ENCODE results near the gene PPM1J. TPM values are rescaled to one million over a fixed set of nuclear protein-coding genes. Genes with fewer than 3 reads are reported as not detected.
A peak's percentile ranks its signal among the peaks of the same experiment; 100 is the strongest.
"Not testable (repeated sequence)": the region's sequence is repeated elsewhere in the genome, so short reads cannot be mapped to it uniquely, and the experiment has no call there.

Gene PPM1J
- total RNA-seq, 6 experiments from 2014 or later, result 1.1 to 1.7 (median 1.4) TPM

DNA sequence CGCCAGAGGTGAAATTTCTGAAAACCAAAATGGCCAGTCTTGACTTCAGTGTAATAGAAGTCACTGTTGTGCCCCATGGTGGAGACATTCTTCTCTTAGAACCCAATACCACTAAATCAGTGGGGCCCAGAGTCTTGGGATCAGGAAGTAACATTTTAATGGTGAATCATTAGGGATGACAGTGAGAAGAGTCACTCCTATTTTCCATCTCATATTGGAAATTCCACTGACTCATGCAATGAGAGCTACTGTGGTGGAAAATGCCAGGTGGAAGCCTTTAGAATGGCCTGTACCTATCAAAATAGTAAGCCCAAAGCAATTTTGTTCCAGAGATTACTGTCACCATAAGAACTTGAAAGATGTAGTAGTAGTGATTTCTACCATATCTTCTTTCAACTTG is 20.6 kb upstream of the PPM1J start:
- TF ChIP-seq, protein P1, sequence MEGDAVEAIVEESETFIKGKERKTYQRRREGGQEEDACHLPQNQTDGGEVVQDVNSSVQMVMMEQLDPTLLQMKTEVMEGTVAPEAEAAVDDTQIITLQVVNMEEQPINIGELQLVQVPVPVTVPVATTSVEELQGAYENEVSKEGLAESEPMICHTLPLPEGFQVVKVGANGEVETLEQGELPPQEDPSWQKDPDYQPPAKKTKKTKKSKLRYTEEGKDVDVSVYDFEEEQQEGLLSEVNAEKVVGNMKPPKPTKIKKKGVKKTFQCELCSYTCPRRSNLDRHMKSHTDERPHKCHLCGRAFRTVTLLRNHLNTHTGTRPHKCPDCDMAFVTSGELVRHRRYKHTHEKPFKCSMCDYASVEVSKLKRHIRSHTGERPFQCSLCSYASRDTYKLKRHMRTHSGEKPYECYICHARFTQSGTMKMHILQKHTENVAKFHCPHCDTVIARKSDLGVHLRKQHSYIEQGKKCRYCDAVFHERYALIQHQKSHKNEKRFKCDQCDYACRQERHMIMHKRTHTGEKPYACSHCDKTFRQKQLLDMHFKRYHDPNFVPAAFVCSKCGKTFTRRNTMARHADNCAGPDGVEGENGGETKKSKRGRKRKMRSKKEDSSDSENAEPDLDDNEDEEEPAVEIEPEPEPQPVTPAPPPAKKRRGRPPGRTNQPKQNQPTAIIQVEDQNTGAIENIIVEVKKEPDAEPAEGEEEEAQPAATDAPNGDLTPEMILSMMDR (IDR thresholded peaks at IDR 0.05), result no peak
- Mint-ChIP-seq H3K4me1 (ENCODE audit: low read depth) (peaks cover 47% of the 10 kb centered on the region), H3K27me3 (ENCODE audit: insufficient read depth) (no peaks in the 10 kb centered on the region; the same call in none of the 2 replicates), H3K9me3 (no peaks in the 10 kb centered on the region), H3K4me3 (no peak overlapping the region), H3K36me3 (ENCODE audit: low read depth) (no peaks in the 10 kb centered on the region), H3K27ac (peak overlapping the region; percentile 75)
- DNase-seq, result peak; percentile 86

DNA sequence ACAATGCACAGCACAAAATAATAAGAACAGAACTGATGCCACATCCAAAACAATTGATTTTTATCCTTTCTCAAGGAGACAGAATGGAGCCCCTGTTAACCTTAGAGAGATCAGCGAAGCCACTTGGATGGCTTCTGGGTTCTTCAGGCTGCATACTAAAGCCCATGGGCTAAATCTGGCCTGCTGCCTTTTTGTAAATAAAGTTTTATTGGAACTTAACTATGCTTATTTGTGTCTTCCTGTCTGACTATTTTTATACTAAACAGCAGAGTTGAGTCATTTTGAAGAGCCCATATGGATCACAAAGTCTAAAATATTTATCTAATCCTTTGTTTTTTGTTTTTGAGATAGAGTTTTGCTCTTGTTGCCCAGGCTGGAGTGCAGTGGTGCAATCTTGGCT is 16.3 kb upstream of the PPM1J start:
- no peak overlapping the region for H3K27ac Mint-ChIP-seq
- TF ChIP-seq, protein P1 (IDR thresholded peaks at IDR 0.05), result no peak
- peaks cover 68% of the 10 kb centered on the region for H3K4me1 Mint-ChIP-seq (ENCODE audit: low read depth)
- DNase-seq, result no peak
- H3K4me3 Mint-ChIP-seq, result no peak overlapping the region
- no peaks in the 10 kb centered on the region for H3K9me3 Mint-ChIP-seq
- no peaks in the 10 kb centered on the region for H3K36me3 Mint-ChIP-seq (ENCODE audit: low read depth)
- H3K27me3 Mint-ChIP-seq (ENCODE audit: insufficient read depth), result no peaks in the 10 kb centered on the region; the same call in 1 of the 2 replicates

GRCh38 chr1:112729909-112730308 is 14.8 kb upstream of the PPM1J start:
- Mint-ChIP-seq H3K4me1 (ENCODE audit: low read depth) (peaks cover 58% of the 10 kb centered on the region), H3K27me3 (ENCODE audit: insufficient read depth) (no peaks in the 10 kb centered on the region; the same call in 1 of the 2 replicates), H3K27ac (no peak overlapping the region), H3K9me3 (no peaks in the 10 kb centered on the region), H3K36me3 (ENCODE audit: low read depth) (no peaks in the 10 kb centered on the region), H3K4me3 (no peak overlapping the region)
- no peak for DNase-seq
- TF ChIP-seq, protein P1 (IDR thresholded peaks at IDR 0.05), result no peak

DNA sequence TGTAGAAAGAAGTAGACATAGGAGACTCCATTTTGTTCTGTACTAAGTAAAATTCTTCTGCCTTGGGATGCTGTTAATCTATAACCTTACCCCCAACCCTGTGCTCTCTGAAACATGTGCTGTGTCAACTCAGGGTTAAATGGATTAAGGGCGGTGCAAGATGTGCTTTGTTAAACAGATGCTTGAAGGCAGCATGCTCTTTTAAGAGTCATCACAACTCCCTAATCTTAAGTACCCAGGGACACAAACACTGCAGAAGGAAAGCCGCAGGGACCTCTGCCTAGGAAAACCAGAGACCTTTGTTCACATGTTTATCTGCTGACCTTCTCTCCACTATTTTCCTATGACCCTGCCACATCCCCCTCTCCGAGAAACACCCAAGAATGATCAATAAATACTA is 13.9 kb upstream of the PPM1J start:
- H3K36me3 Mint-ChIP-seq (ENCODE audit: low read depth); H3K9me3 Mint-ChIP-seq; H3K4me3 Mint-ChIP-seq; H3K27ac Mint-ChIP-seq; H3K27me3 Mint-ChIP-seq (ENCODE audit: insufficient read depth); DNase-seq: not testable (repeated sequence)
- peaks cover 51% of the 10 kb centered on the region for H3K4me1 Mint-ChIP-seq (ENCODE audit: low read depth)

GRCh38 chr1:112728306-112728971 is 13.3 kb upstream of the PPM1J start:
- H3K27ac Mint-ChIP-seq; H3K27me3 Mint-ChIP-seq (ENCODE audit: insufficient read depth); H3K9me3 Mint-ChIP-seq; DNase-seq; H3K4me3 Mint-ChIP-seq; H3K36me3 Mint-ChIP-seq (ENCODE audit: low read depth): not testable (repeated sequence)
- H3K4me1 Mint-ChIP-seq (ENCODE audit: low read depth), result peaks cover 52% of the 10 kb centered on the region

- no peaks in the 10 kb centered on the region for H3K36me3 Mint-ChIP-seq (ENCODE audit: low read depth)
- no peaks in the 10 kb centered on the region for H3K9me3 Mint-ChIP-seq
- H3K27me3 Mint-ChIP-seq (ENCODE audit: insufficient read depth), result no peaks in the 10 kb centered on the region; the same call in 1 of the 2 replicates
- H3K4me3 Mint-ChIP-seq, result no peak overlapping the region
- peaks cover 52% of the 10 kb centered on the region for H3K4me1 Mint-ChIP-seq (ENCODE audit: low read depth)
- no peak overlapping the region for H3K27ac Mint-ChIP-seq
- peak; percentile 36 for DNase-seq
- TF ChIP-seq, protein P1 (IDR thresholded peaks at IDR 0.05), result peak; percentile 49; the same call in 1 of the 2 replicates
Observed at GRCh38 chr1:112727716-112728115, 12.6 kb upstream of the PPM1J start.

- not testable (repeated sequence) for H3K36me3 Mint-ChIP-seq (ENCODE audit: low read depth); H3K27me3 Mint-ChIP-seq (ENCODE audit: insufficient read depth); H3K27ac Mint-ChIP-seq; H3K4me3 Mint-ChIP-seq; H3K9me3 Mint-ChIP-seq; DNase-seq
- peaks cover 29% of the 10 kb centered on the region for H3K4me1 Mint-ChIP-seq (ENCODE audit: low read depth)
Observed at GRCh38 chr1:112724240-112724639, 9.1 kb upstream of the PPM1J start.
